ENCODE measurements around the gene LIPC. TPM values are rescaled to one million over a fixed set of nuclear protein-coding genes. Genes with fewer than 3 reads are reported as not detected.

Gene LIPC
- total RNA-seq, 1 donor from 2014 or later: not detected

DNA sequence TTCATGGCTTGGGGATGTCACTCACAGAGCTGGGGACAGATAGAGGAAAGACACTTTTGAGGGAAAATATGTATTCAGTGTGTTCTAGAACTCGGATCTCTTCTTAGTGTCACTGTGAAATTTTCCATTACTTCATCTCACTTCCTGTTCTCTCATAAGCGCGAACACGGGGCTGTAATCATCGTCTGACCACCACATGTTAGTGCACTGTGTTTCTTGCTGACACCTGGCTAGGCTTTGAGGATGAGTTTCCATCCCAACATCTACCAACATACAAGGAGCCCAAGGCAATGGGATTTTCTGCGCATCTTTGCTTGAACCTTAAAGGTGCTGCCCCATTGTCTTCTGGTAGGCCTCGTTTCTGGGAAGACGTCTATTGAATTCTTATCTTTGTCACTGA is 84.0 kb downstream of the LIPC start:
- no peaks in the 10 kb centered on the region for H3K36me3 ChIP-seq
- no peaks in the 10 kb centered on the region for H3K27me3 ChIP-seq
- no peak overlapping the region for H3K4me3 ChIP-seq
- H3K4me1 ChIP-seq: peaks cover under 1 to 1% of the 10 kb centered on the region in 2 donors
- TF ChIP-seq, protein P1, sequence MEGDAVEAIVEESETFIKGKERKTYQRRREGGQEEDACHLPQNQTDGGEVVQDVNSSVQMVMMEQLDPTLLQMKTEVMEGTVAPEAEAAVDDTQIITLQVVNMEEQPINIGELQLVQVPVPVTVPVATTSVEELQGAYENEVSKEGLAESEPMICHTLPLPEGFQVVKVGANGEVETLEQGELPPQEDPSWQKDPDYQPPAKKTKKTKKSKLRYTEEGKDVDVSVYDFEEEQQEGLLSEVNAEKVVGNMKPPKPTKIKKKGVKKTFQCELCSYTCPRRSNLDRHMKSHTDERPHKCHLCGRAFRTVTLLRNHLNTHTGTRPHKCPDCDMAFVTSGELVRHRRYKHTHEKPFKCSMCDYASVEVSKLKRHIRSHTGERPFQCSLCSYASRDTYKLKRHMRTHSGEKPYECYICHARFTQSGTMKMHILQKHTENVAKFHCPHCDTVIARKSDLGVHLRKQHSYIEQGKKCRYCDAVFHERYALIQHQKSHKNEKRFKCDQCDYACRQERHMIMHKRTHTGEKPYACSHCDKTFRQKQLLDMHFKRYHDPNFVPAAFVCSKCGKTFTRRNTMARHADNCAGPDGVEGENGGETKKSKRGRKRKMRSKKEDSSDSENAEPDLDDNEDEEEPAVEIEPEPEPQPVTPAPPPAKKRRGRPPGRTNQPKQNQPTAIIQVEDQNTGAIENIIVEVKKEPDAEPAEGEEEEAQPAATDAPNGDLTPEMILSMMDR (IDR thresholded peaks at IDR 0.05): no peak
- H3K27ac ChIP-seq: no peak overlapping the region
- H3K9me3 ChIP-seq: no peaks in the 10 kb centered on the region
- DNase-seq (ENCODE audit: low spot score in 2 of 2): no peak
- intact Hi-C loops (cut with DNase I): no loop called here

DNA sequence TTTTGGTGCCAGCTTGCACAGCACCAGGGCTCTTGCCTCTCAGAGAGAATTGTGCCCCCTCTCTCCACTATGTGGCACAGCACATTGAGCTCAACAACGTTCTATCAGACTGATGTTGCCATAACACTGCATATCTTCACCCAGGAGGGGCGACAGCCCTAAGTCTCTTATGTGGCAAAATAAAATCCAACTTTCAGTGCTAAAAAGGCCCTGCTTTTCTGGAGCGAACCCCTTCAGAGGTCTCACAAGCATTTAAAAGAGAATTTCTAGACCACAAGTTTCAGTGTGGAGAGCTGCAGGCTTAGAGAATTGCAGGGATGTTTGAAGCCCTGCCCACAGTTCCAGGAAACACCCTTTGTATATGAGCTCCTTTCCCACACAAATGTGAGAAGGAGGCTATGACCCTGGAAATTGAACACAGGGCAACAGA is 85.5 kb downstream of the LIPC start:
- intact Hi-C loops (cut with DNase I): no loop called here
- no peak overlapping the region for H3K27ac ChIP-seq
- DNase-seq (ENCODE audit: low spot score in 2 of 2): no peak
- H3K4me3 ChIP-seq: no peak overlapping the region
- TF ChIP-seq, protein P1 (IDR thresholded peaks at IDR 0.05): no peak
- no peaks in the 10 kb centered on the region for H3K27me3 ChIP-seq
- H3K9me3 ChIP-seq: no peaks in the 10 kb centered on the region
- no peaks in the 10 kb centered on the region for H3K36me3 ChIP-seq
- H3K4me1 ChIP-seq: peaks cover 8 to 16% of the 10 kb centered on the region in 2 donors

DNA sequence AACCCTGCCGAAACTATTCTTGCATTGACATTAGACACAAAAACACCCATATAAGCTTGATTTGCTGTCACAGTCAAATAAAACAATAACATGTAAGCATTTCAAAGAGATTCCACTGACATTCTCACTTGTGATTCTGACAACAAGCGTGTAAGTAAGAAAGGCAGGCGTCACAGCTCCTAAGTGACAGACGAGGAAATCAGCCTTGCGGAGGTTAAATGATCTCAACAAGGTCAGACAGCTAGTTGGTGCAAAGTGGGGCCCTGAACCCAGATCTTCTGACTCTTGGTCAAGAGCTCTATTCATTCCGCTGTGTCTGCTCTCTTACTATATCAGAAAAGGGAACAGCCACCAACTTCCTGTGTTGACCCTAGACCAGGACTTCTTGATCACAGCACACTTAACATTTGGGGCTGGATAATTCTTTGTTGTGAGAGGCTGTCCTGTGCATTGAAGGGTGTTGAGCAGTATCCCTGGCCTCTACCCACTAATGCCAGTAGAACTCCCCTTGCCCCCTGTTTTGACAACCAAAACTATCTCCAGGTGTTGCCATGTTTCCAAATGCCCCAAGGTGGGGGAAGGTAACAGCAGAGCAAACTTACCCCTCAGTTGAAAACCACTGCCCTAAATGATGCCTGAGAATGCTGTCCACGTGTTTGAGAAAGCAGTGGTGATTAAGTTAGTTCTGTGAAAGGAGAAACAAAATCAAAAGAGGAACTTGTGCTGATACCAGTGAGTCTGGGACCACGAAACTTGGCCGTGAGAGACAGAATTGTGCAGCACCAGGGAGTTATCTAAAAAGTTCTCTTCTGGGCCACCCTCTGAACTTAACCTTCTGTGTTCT is 86.1 kb downstream of the LIPC start:
- TF ChIP-seq, protein P1 (IDR thresholded peaks at IDR 0.05): no peak
- Histone ChIP-seq H3K4me1 (peaks cover 8 to 22% of the 10 kb centered on the region in 2 donors), H3K4me3 (no peak overlapping the region), H3K9me3 (no peaks in the 10 kb centered on the region), H3K27me3 (no peaks in the 10 kb centered on the region), H3K36me3 (no peaks in the 10 kb centered on the region), H3K27ac (no peak overlapping the region)
- no peak for DNase-seq (ENCODE audit: low spot score in 2 of 2)
- intact Hi-C loops (cut with DNase I): no loop called here

DNA sequence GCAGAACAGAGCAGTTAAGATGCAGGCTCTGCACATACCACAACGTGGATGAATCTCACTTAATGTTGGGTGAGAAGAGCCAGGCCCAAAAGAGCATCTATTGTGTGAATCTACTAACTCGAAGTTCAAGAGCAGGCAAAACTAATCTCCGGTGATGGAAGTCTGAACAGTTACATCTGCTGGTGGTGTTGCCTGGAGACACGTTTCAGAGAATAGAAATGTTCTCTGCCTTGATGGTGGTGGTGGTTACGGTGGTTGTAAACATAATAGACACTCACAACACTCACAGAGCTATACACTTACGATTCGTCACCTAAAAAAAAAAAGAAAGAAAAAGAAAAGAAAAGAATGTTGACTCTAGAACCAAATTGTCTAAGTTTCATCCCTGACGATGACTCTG is 86.8 kb downstream of the LIPC start:
- no peak for DNase-seq (ENCODE audit: low spot score in 2 of 2)
- no peaks in the 10 kb centered on the region for H3K27me3 ChIP-seq
- H3K4me3 ChIP-seq: no peak overlapping the region
- H3K36me3 ChIP-seq: no peaks in the 10 kb centered on the region
- no peaks in the 10 kb centered on the region for H3K9me3 ChIP-seq
- TF ChIP-seq, protein P1 (IDR thresholded peaks at IDR 0.05): no peak
- H3K27ac ChIP-seq: no peak overlapping the region
- peaks cover 12 to 29% of the 10 kb centered on the region in 2 donors for H3K4me1 ChIP-seq
- intact Hi-C loops (cut with DNase I): no loop called here

DNA sequence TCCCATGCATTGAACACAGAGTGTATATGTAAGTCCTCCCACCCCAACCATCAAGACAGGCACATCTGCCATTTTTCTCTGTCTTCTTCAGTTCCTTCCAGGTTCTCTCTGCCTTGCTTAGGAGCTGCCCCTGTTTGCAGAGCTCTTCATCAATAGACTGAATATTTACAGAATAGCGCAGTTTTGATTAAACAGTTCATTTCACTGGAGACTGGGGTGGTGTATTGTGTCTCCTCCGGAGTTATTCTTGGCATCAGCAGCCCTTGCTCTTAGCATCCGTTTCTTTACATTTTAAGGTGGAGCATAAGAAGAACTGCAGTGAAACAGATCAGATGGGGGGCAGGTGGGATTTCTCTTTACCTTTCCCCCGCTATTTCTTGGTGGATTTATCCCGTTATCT is 87.7 kb downstream of the LIPC start:
- intact Hi-C loops (cut with DNase I): no loop called here
- no peak overlapping the region for H3K27ac ChIP-seq
- no peak for DNase-seq (ENCODE audit: low spot score in 2 of 2)

More for the DNA sequence above, 87.7 kb downstream of the LIPC start:
- Histone ChIP-seq H3K9me3 (no peaks in the 10 kb centered on the region), H3K4me1 (peaks cover 13 to 34% of the 10 kb centered on the region in 2 donors), H3K27me3 (no peaks in the 10 kb centered on the region), H3K36me3 (no peaks in the 10 kb centered on the region), H3K4me3 (no peak overlapping the region)
- TF ChIP-seq, protein P1 (IDR thresholded peaks at IDR 0.05): no peak

All from ascending aorta (tissue), 2 donors.